HG03060 (cell line): Measurements from ENCODE around the gene CERS6.
"Not testable (repeated sequence)": the region's sequence is repeated elsewhere in the genome, so short reads cannot be mapped to it uniquely, and the experiment has no call there.

ENCODE experiments used
- ATAC-seq: cut with Tn5 transposase; IDR thresholded peaks from one replicate; pipeline ENCODE4 v1.9.1; 2021; ENCODE audit warnings: low read depth, moderate number of reproducible peaks; ENCODE audit not compliant: unreplicated experiment

CERS6 gene

GRCh38 chr2:168782271-168782670 lies 326.2 kb downstream of the CERS6 start:
- no peak for ATAC-seq

GRCh38 chr2:168784993-168785392 lies 328.9 kb downstream of the CERS6 start:
- ATAC-seq, result no peak

GRCh38 chr2:168787098-168787781 lies 331.2 kb downstream of the CERS6 start:
- ATAC-seq, result no peak

- ATAC-seq, result no peak
Observed at GRCh38 chr2:168787782-168788376, 331.8 kb downstream of the CERS6 start.

GRCh38 chr2:168789776-168790175 lies 333.7 kb downstream of the CERS6 start:
- no peak for ATAC-seq

- no peak for ATAC-seq
Observed at GRCh38 chr2:168790226-168790902, 334.3 kb downstream of the CERS6 start.

GRCh38 chr2:168791140-168791539 lies 335.1 kb downstream of the CERS6 start:
- ATAC-seq, result not testable (repeated sequence)

- ATAC-seq, result no peak
Observed at GRCh38 chr2:168793596-168793995, 337.5 kb downstream of the CERS6 start.

- ATAC-seq, result no peak
Observed at GRCh38 chr2:168794968-168795367, 338.9 kb downstream of the CERS6 start.

- ATAC-seq, result no peak
Observed at GRCh38 chr2:168796090-168796577, 340.1 kb downstream of the CERS6 start.

- no peak for ATAC-seq
Observed at GRCh38 chr2:168796583-168797285, 340.7 kb downstream of the CERS6 start.

GRCh38 chr2:168797286-168797655 lies 341.2 kb downstream of the CERS6 start:
- ATAC-seq, result no peak

- ATAC-seq, result no peak
Observed at GRCh38 chr2:168798076-168798887, 342.2 kb downstream of the CERS6 start.

GRCh38 chr2:168798888-168799410 lies 342.9 kb downstream of the CERS6 start:
- ATAC-seq, result no peak

- no peak for ATAC-seq
Observed at GRCh38 chr2:168801471-168801870, 345.4 kb downstream of the CERS6 start.

GRCh38 chr2:168801961-168802858 lies 346.1 kb downstream of the CERS6 start, which contains the start of gene NOSTRIN:
Gene NOSTRIN (plus strand): TSS chr2:168802637. CDS start chr2:168802647, 10 bp downstream.
- ATAC-seq, result no peak

- no peak for ATAC-seq
Observed at GRCh38 chr2:168802859-168803725, 347.0 kb downstream of the CERS6 start.

GRCh38 chr2:168804214-168804613 lies 348.1 kb downstream of the CERS6 start:
- ATAC-seq, result no peak
